Ishikawa (cell line): ENCODE data around the gene JAG2.
A peak's percentile ranks its signal among the peaks of the same experiment; 100 is the strongest.

Experiments
- CEBPB ChIP-seq: IDR thresholded peaks from 2 replicates; pipeline ENCODE4 v1.6.1; 2012
- CREB1 ChIP-seq: IDR thresholded peaks from 2 replicates; pipeline ENCODE4 v1.6.1; 2012; ENCODE audit warnings: low read depth
- EGR1 ChIP-seq: IDR thresholded peaks from 2 replicates; pipeline ENCODE4 v1.6.1; 2012
- EP300 ChIP-seq: IDR thresholded peaks from 2 replicates; pipeline ENCODE4 v1.6.1; 2012; ENCODE audit warnings: borderline replicate concordance
- FOXM1 ChIP-seq: IDR thresholded peaks from 2 replicates; pipeline ENCODE4 v1.6.1; 2012; ENCODE audit warnings: low read depth, borderline replicate concordance
- NFIC ChIP-seq: IDR thresholded peaks from 2 replicates; pipeline ENCODE4 v1.6.1; 2012
- RAD21 ChIP-seq: IDR thresholded peaks from 2 replicates; pipeline ENCODE4 v1.6.1; 2012; ENCODE audit warnings: low read depth
- REST ChIP-seq: IDR thresholded peaks from 2 replicates; pipeline ENCODE4 v1.6.1; 2012; ENCODE audit warnings: low read depth, mild to moderate bottlenecking
- TAF1 ChIP-seq: IDR thresholded peaks from 2 replicates; pipeline ENCODE4 v1.6.1; 2012; ENCODE audit warnings: low read depth, mild to moderate bottlenecking
- TCF12 ChIP-seq: IDR thresholded peaks from 2 replicates; pipeline ENCODE4 v1.6.1; 2012; ENCODE audit warnings: low read depth
- TEAD4 ChIP-seq: IDR thresholded peaks from 2 replicates; pipeline ENCODE4 v1.6.1; 2012
- USF1 ChIP-seq: IDR thresholded peaks from 2 replicates; pipeline ENCODE4 v1.6.1; 2012
- YY1 ChIP-seq: IDR thresholded peaks from 2 replicates; pipeline ENCODE4 v1.6.1; 2012; ENCODE audit warnings: low read depth
- ZBTB7A ChIP-seq: IDR thresholded peaks from 2 replicates; pipeline ENCODE4 v1.6.1; 2012; ENCODE audit warnings: low read depth
- TF ChIP-seq, protein P1 (sequence below): IDR thresholded peaks from 2 replicates; pipeline ENCODE4 v1.6.1; 2012

The JAG2 gene

GRCh38 chr14:105168979-105169507, 467 bp upstream of the JAG2 start:
- no peak for TF ChIP-seq YY1
- TF ChIP-seq, protein P1, sequence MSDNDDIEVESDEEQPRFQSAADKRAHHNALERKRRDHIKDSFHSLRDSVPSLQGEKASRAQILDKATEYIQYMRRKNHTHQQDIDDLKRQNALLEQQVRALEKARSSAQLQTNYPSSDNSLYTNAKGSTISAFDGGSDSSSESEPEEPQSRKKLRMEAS = peak; percentile 16; the same call in 1 of the 2 replicates
- TF ChIP-seq RAD21 = peak; percentile 11; the same call in 1 of the 2 replicates
- no peak for TF ChIP-seq FOXM1
- peak; percentile 60 for TF ChIP-seq ZBTB7A

DNA sequence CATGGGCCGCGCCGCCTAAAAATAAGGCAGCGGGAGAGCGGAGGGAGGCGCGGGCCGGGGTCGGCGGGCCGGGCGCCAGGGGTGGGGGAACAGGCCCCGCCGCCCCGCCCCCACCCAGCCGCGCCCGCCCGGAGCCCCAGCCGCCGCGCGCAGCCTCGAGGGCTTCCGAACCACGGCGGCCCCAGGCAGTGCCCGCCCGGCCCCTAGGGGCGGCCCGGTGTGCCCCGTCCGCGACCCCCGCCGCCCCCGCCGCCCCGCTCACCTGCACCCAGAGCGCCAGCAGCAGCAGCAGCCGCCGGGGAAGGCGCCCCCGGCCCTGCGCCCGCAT, 519 bp downstream of the JAG2 start:
- TF ChIP-seq FOXM1 (no peak), TEAD4 (no peak), CREB1 (no peak), USF1 (no peak), EGR1 (no peak), TAF1 (no peak), REST (no peak), ZBTB7A (no peak), CEBPB (no peak), RAD21 (no peak)
- TF ChIP-seq, protein P1 = no peak

GRCh38 chr14:105167303-105168092, 1.1 kb downstream of the JAG2 start:
- no peak for TF ChIP-seq CREB1
- TF ChIP-seq RAD21 = no peak
- TF ChIP-seq EGR1 = peak; percentile 58; the same call in 1 of the 2 replicates
- no peak for TF ChIP-seq YY1
- TF ChIP-seq TAF1 = no peak
- peak; percentile 70 for TF ChIP-seq NFIC
- TF ChIP-seq ZBTB7A = no peak; the same call in 1 of the 2 replicates
- TF ChIP-seq CEBPB = no peak
- peak; percentile 66; the same call in 1 of the 2 replicates for TF ChIP-seq TCF12
- TF ChIP-seq FOXM1 = no peak
- TF ChIP-seq USF1 = 0 out of 2 replicates have a peak, but pooled peaks have one; percentile 27
- no peak for TF ChIP-seq REST
- peak; percentile 47 for TF ChIP-seq TEAD4
- TF ChIP-seq, protein P1 = peak; percentile 91
- TF ChIP-seq EP300 = no peak; the same call in 1 of the 2 replicates

GRCh38 chr14:105166571-105167302, 1.8 kb downstream of the JAG2 start:
- TF ChIP-seq YY1 = no peak
- no peak for TF ChIP-seq CEBPB
- TF ChIP-seq RAD21 = no peak

- TF ChIP-seq RAD21 (no peak; the same call in 1 of the 2 replicates), YY1 (no peak), EP300 (0 out of 2 replicates have a peak, but pooled peaks have one; percentile 46), CEBPB (no peak), EGR1 (no peak), FOXM1 (no peak), REST (no peak), USF1 (no peak), CREB1 (no peak), TAF1 (0 out of 2 replicates have a peak, but pooled peaks have one; percentile 5), TEAD4 (peak; percentile 37; the same call in 1 of the 2 replicates), TCF12 (peak; percentile 72), ZBTB7A (no peak; the same call in 1 of the 2 replicates), NFIC (peak; percentile 87)
- TF ChIP-seq, protein P1 = peak; percentile 49
Observed at GRCh38 chr14:105165761-105166485, 2.7 kb downstream of the JAG2 start.
